Stimulated activated CD4-positive, alpha-beta T cell treated with anti-CD3 and anti-CD28 coated beads, TNF-alpha, amount 100 ng/mL, for 48 hours (primary cell): ENCODE measurements around the gene PLEKHA5.
"Not testable (repeated sequence)": the region's sequence is repeated elsewhere in the genome, so short reads cannot be mapped to it uniquely, and the experiment has no call there.

ENCODE experiments used
- DNase-seq, 3 donors: peaks; one replicate each; pipeline ENCODE4 v3.0.0-alpha.2; 2020; ENCODE audit warnings: low read depth in 3 of 3

Gene PLEKHA5

GRCh38 chr12:19312637-19313036 is 183.1 kb downstream of the PLEKHA5 start:
- DNase-seq: no peak

- no peak for DNase-seq
Measured at GRCh38 chr12:19316425-19316824, 186.9 kb downstream of the PLEKHA5 start.

GRCh38 chr12:19322376-19322775 is 192.8 kb downstream of the PLEKHA5 start:
- no peak for DNase-seq

GRCh38 chr12:19323805-19324204 is 194.3 kb downstream of the PLEKHA5 start:
- DNase-seq: no peak

GRCh38 chr12:19326102-19326501 is 196.6 kb downstream of the PLEKHA5 start:
- DNase-seq: no peak

- DNase-seq: no peak
Measured at GRCh38 chr12:19332196-19332595, 202.7 kb downstream of the PLEKHA5 start.

- no peak for DNase-seq
Measured at GRCh38 chr12:19338405-19338804, 208.9 kb downstream of the PLEKHA5 start.

GRCh38 chr12:19350850-19351249 is 221.3 kb downstream of the PLEKHA5 start:
- DNase-seq: not testable (repeated sequence)

GRCh38 chr12:19351346-19351745 is 221.8 kb downstream of the PLEKHA5 start:
- DNase-seq: no peak

- DNase-seq: no peak
Measured at GRCh38 chr12:19369691-19370148, 240.2 kb downstream of the PLEKHA5 start.

- no peak for DNase-seq
Measured at GRCh38 chr12:19373586-19373985, 244.1 kb downstream of the PLEKHA5 start.

GRCh38 chr12:19375888-19376287 is 246.4 kb downstream of the PLEKHA5 start:
- no peak for DNase-seq

GRCh38 chr12:19376691-19377090 is 247.2 kb downstream of the PLEKHA5 start:
- no peak for DNase-seq

- peak; percentile 23 to 41 (median 28) for DNase-seq
Measured at GRCh38 chr12:19382111-19382526, 252.6 kb downstream of the PLEKHA5 start.

- DNase-seq: no peak
Measured at GRCh38 chr12:19382563-19382962, 253.0 kb downstream of the PLEKHA5 start.

- DNase-seq: no peak
Measured at GRCh38 chr12:19387161-19387560, 257.6 kb downstream of the PLEKHA5 start.

- DNase-seq: no peak
Measured at GRCh38 chr12:19388131-19388549, 258.6 kb downstream of the PLEKHA5 start.

GRCh38 chr12:19390051-19390598 is 260.6 kb downstream of the PLEKHA5 start:
- no peak for DNase-seq

- not testable (repeated sequence) for DNase-seq
Measured at GRCh38 chr12:19392644-19393043, 263.1 kb downstream of the PLEKHA5 start.

GRCh38 chr12:19394385-19394784 is 264.9 kb downstream of the PLEKHA5 start:
- DNase-seq: no peak

GRCh38 chr12:19397534-19397933 is 268.0 kb downstream of the PLEKHA5 start:
- no peak for DNase-seq

- no peak for DNase-seq
Measured at GRCh38 chr12:19398376-19399363, 269.1 kb downstream of the PLEKHA5 start.
